Activated CD4-positive, alpha-beta T cell treated with anti-CD3 and anti-CD28 coated beads for 36 hours (primary cell): ENCODE results near the gene FGR. TPM values are rescaled to one million over a fixed set of nuclear protein-coding genes. Genes with fewer than 3 reads are reported as not detected.

Experiments
- ATAC-seq: fragments of 200-7000 bp; cut with Tn5 transposase; one replicate; pipeline ENCODE4 v1.10.0; 2021; ENCODE audit warnings: mild to moderate bottlenecking, moderate library complexity
- CTCF ChIA-PET: fragments of 350-600 bp; sonication (Branson Sonifier 250); formaldehyde crosslinking; loops from one replicate; lab custom pipeline; 2021; ENCODE audit warnings: antibody characterized with exemption; lab: Charles Lee
- POLR2A ChIA-PET: fragments of 350-600 bp; sonication (Branson Sonifier 250); formaldehyde crosslinking; loops from one replicate; lab custom pipeline; 2021; ENCODE audit warnings: antibody characterized with exemption, inconsistent platforms; lab: Charles Lee
- DNase-seq: peaks from one replicate; pipeline ENCODE4 v3.0.0-alpha.2; 2020
- H3K27ac Mint-ChIP-seq: one replicate; pipeline ENCODE4 v1.8.0; 2021; ENCODE audit warnings: mixed read lengths
- H3K27me3 Mint-ChIP-seq: one replicate; pipeline ENCODE4 v1.8.0; 2021; ENCODE audit warnings: mixed read lengths
- H3K36me3 Mint-ChIP-seq: one replicate; pipeline ENCODE4 v1.8.0; 2021; ENCODE audit warnings: low read depth, mixed read lengths
- H3K4me1 Mint-ChIP-seq: one replicate; pipeline ENCODE4 v1.8.0; 2021; ENCODE audit warnings: mixed read lengths
- H3K4me3 Mint-ChIP-seq: one replicate; pipeline ENCODE4 v1.8.0; 2021; ENCODE audit warnings: mild to moderate bottlenecking, moderate library complexity, mixed read lengths
- H3K9me3 Mint-ChIP-seq: one replicate; pipeline ENCODE4 v1.8.0; 2021; ENCODE audit warnings: low read depth, mixed read lengths
- intact Hi-C, 2 experiments: fragments of 100-400 bp; cut with DNase I in 1 of 2; cut with micrococcal nuclease in 1 of 2; formaldehyde crosslinking; loops; one replicate each; pipeline versions ENCODE4 v1.14.2 to v1.15.1; 2022 to 2024; cut with DNase I, micrococcal nuclease
- total RNA-seq, 2 experiments: library from RNA; stranded (reverse); gene quantifications; one replicate each; pipeline ENCODE4 v1.2.3, GENCODE V29; 2021

Gene FGR
- total RNA-seq, 2 experiments from 2014 or later, result 0.11 TPM; not detected in 1

- H3K9me3 Mint-ChIP-seq, result no peaks in the 10 kb centered on the region
- H3K36me3 Mint-ChIP-seq, result no peaks in the 10 kb centered on the region
- H3K4me1 Mint-ChIP-seq, result peaks cover 36% of the 10 kb centered on the region
- H3K27me3 Mint-ChIP-seq, result no peaks in the 10 kb centered on the region
- ATAC-seq (no peak), DNase-seq (peak; percentile 34)
- H3K4me3 Mint-ChIP-seq, result no peak overlapping the region
- intact Hi-C loops, result loop anchor here (1.0 to 10.0 kb wide), 2 partner anchors 44 to 275 kb away; partner anchors contain the start of gene TMEM222 (in 1 of the 2)
- ChIA-PET POLR2A (interaction anchor here (0.5 to 0.7 kb wide), 2 partner anchors 235 to 546 kb away, joined by 4 to 5 read pairs; no protein-coding TSS in a partner anchor), CTCF (interaction anchor here (0.5 to 2.3 kb wide), 9 partner anchors 32 to 1078 kb away, joined by 3 to 14 read pairs (median 4); no protein-coding TSS in a partner anchor)
- no peak overlapping the region for H3K27ac Mint-ChIP-seq
These were observed 35.1 kb downstream of the FGR start for GRCh38 chr1:27599605-27600497.

GRCh38 chr1:27598902-27599528 lies 36.0 kb downstream of the FGR start:
- POLR2A ChIA-PET, result interaction anchor here (0.6 kb wide), 1 partner anchor 40 kb away, joined by 4 read pairs; no protein-coding TSS in a partner anchor
- Mint-ChIP-seq H3K4me3 (no peak overlapping the region), H3K36me3 (no peaks in the 10 kb centered on the region), H3K27ac (no peak overlapping the region), H3K4me1 (peaks cover 36% of the 10 kb centered on the region), H3K27me3 (no peaks in the 10 kb centered on the region), H3K9me3 (no peaks in the 10 kb centered on the region)
- peak; percentile 84 for DNase-seq
- intact Hi-C loops, result loop anchor here in 1 of 2 experiments (1.0 kb wide), 1 partner anchor 43 kb away; no protein-coding TSS in a partner anchor
- peak; percentile 54 for ATAC-seq
- CTCF ChIA-PET, result interaction anchor here (0.5 to 0.9 kb wide), 3 partner anchors 41 to 182 kb away, joined by 3 to 5 read pairs (median 3); no protein-coding TSS in a partner anchor

DNA sequence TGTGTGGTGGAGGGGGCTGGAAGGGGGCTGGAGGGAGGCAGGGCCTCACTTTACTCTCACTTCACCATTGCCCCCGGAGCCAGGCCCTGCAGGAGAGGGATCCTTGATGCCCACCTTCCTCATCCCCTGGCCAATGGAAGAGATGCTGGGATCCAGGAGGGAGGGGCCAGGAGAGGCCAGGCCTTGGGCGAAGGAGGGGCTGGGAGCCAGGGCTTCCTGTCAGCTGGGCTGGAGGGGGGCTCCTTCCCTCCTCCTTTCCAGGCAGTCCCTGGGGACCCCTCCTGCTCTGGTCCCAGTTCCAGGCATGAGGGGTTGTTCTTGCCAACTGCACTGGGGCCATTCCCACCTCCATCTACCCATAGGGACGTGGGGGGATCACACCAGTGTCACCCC lies 36.7 kb downstream of the FGR start:
- no peaks in the 10 kb centered on the region for H3K9me3 Mint-ChIP-seq
- intact Hi-C loops, result no loop called here
- ChIA-PET POLR2A (no interaction called here), CTCF (interaction anchor here (0.9 kb wide), 1 partner anchor 182 kb away, joined by 3 read pairs; no protein-coding TSS in a partner anchor)
- no peak overlapping the region for H3K4me3 Mint-ChIP-seq
- DNase-seq (no peak), ATAC-seq (no peak)
- H3K36me3 Mint-ChIP-seq, result no peaks in the 10 kb centered on the region
- H3K27ac Mint-ChIP-seq, result no peak overlapping the region
- peaks cover 36% of the 10 kb centered on the region for H3K4me1 Mint-ChIP-seq
- H3K27me3 Mint-ChIP-seq, result no peaks in the 10 kb centered on the region

GRCh38 chr1:27597516-27598294 lies 37.3 kb downstream of the FGR start:
- intact Hi-C loops, result no loop called here
- H3K27me3 Mint-ChIP-seq, result no peaks in the 10 kb centered on the region
- peak overlapping the region; percentile 44 for H3K27ac Mint-ChIP-seq
- ATAC-seq (no peak), DNase-seq (no peak)
- H3K9me3 Mint-ChIP-seq, result no peaks in the 10 kb centered on the region
- H3K4me1 Mint-ChIP-seq, result peaks cover 36% of the 10 kb centered on the region
- ChIA-PET CTCF (interaction anchor here (1.0 kb wide), 1 partner anchor 152 kb away, joined by 3 read pairs; no protein-coding TSS in a partner anchor), POLR2A (no interaction called here)
- no peak overlapping the region for H3K4me3 Mint-ChIP-seq
- no peaks in the 10 kb centered on the region for H3K36me3 Mint-ChIP-seq

- no peaks in the 10 kb centered on the region for H3K9me3 Mint-ChIP-seq
- H3K36me3 Mint-ChIP-seq, result no peaks in the 10 kb centered on the region
- H3K4me1 Mint-ChIP-seq, result peaks cover 31% of the 10 kb centered on the region
- ChIA-PET CTCF (interaction anchor here (1.0 kb wide), 1 partner anchor 151 kb away, joined by 3 read pairs; no protein-coding TSS in a partner anchor), POLR2A (no interaction called here)
- ATAC-seq (peak; percentile 26), DNase-seq (peak; percentile 45)
- H3K4me3 Mint-ChIP-seq, result no peak overlapping the region
- intact Hi-C loops, result no loop called here
- H3K27ac Mint-ChIP-seq, result no peak overlapping the region
- no peaks in the 10 kb centered on the region for H3K27me3 Mint-ChIP-seq
These were observed 38.0 kb downstream of the FGR start for GRCh38 chr1:27596986-27597385.

DNA sequence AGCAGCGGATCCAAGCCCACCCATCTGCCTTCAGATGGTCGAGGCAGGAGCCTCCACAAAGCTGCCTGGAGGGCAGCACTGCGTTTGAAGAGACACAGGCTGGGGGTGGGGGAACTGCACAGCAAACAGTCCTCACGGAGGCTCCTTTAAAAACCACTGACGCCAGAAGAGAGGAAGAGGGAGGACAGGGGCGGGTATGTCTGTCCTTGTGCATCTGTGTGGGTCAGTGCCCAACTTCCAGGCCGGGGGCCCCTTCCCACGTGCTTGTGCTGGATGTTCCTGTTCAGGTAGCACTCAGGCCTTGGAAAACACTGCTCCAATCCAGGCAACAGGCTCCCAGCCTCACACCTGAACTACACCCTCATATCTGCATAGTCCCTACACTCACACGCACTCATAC lies 38.7 kb downstream of the FGR start:
- H3K27me3 Mint-ChIP-seq, result no peaks in the 10 kb centered on the region
- no peak overlapping the region for H3K27ac Mint-ChIP-seq
- H3K4me3 Mint-ChIP-seq, result no peak overlapping the region
- CTCF ChIA-PET, result interaction anchor here (0.5 to 2.0 kb wide), 5 partner anchors 11 to 201 kb away, joined by 3 to 10 read pairs (median 3); partner anchors contain the start of gene IFI6
- ATAC-seq (no peak), DNase-seq (no peak)
- H3K36me3 Mint-ChIP-seq, result no peaks in the 10 kb centered on the region
- H3K9me3 Mint-ChIP-seq, result no peaks in the 10 kb centered on the region
- intact Hi-C loops, result no loop called here
- H3K4me1 Mint-ChIP-seq, result peaks cover 26% of the 10 kb centered on the region
- POLR2A ChIA-PET, result no interaction called here

DNA sequence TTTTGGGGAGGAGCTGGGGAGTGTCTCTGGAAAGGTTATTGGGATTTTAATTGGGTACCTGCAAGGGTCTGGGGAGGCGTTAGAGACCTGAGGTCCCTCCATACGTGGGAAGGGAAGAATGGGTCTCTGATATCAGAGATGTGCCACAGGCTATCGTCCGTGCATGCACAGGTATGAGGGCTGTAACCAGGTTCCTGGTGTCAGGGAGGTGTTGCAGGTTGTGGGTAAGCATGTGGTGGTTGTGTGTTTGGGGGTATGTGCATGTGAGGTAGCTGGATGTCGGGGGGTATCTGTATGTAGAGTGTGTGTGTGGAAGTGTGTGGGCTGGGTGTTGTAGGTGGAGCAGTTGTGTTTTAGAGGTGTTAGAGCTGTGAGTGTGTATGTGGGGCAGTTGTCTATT lies 39.4 kb downstream of the FGR start:
- H3K36me3 Mint-ChIP-seq, result no peaks in the 10 kb centered on the region
- DNase-seq (no peak), ATAC-seq (no peak)
- no peaks in the 10 kb centered on the region for H3K9me3 Mint-ChIP-seq
- no peak overlapping the region for H3K27ac Mint-ChIP-seq
- intact Hi-C loops, result no loop called here
- ChIA-PET POLR2A (no interaction called here), CTCF (interaction anchor here (0.7 to 2.0 kb wide), 8 partner anchors 10 to 200 kb away, joined by 3 to 10 read pairs (median 4); no protein-coding TSS in a partner anchor)
- H3K4me1 Mint-ChIP-seq, result peaks cover 22% of the 10 kb centered on the region
- H3K27me3 Mint-ChIP-seq, result no peaks in the 10 kb centered on the region
- H3K4me3 Mint-ChIP-seq, result no peak overlapping the region

GRCh38 chr1:27594564-27595510 lies 40.1 kb downstream of the FGR start:
- Mint-ChIP-seq H3K36me3 (no peaks in the 10 kb centered on the region), H3K4me3 (no peak overlapping the region), H3K9me3 (no peaks in the 10 kb centered on the region), H3K27ac (no peak overlapping the region), H3K4me1 (peaks cover 14% of the 10 kb centered on the region), H3K27me3 (no peaks in the 10 kb centered on the region)
- peak; percentile 66 for ATAC-seq
- CTCF ChIA-PET, result interaction anchor here (0.7 to 2.0 kb wide), 9 partner anchors 9 to 200 kb away, joined by 3 to 10 read pairs (median 3); no protein-coding TSS in a partner anchor
- intact Hi-C loops, result no loop called here
- POLR2A ChIA-PET, result no interaction called here
- DNase-seq, result peak; percentile 51

DNA sequence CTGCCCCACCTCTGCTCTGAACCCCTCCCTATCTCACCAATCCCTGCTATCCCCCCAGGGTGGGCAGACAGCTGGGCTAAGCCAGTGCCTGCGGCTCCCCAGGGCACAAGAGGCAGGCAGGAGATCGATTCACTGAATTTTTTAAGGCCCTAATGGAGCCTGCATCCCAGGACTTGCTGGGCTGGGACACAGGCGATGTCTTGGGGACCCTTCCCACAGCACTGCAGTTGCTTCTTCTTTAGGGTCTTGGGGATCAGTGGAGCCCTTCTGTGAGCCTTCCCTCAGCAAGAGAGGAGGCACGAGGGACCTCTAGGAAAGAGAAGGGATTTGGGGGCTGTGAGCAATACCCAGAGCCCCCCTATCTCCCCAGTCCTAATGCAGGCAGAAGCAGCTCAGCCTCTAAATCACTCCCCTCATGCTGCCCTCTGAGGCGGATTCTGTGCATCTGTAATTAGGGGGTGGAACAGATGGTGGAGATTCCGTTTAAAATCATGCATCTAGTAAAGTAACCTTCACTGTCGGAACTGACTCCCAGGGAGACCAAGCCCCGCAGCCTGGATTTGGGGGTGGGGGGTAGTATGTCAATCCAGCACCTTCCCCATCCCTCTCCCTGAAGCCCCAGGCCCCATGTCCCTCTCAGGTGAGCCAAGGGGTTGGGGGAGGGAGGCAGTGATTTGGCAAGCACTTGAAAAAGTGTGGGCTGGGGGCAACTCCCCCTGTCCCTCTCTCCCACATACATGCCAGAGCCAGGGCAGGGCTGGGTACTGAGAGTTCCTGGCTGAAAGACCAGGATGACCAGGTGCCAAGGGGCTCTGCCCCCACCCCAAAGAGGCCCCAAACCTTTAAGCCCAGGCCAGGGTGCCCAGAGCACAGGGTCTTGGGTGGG lies 41.1 kb downstream of the FGR start:
- H3K4me3 Mint-ChIP-seq, result no peak overlapping the region
- no peaks in the 10 kb centered on the region for H3K9me3 Mint-ChIP-seq
- H3K27me3 Mint-ChIP-seq, result no peaks in the 10 kb centered on the region
- H3K27ac Mint-ChIP-seq, result no peak overlapping the region
- CTCF ChIA-PET, result interaction anchor here (0.7 to 1.4 kb wide), 3 partner anchors 13 to 37 kb away, joined by 3 to 4 read pairs (median 3); no protein-coding TSS in a partner anchor
- DNase-seq (no peak), ATAC-seq (no peak)
- no peaks in the 10 kb centered on the region for H3K36me3 Mint-ChIP-seq
- peaks cover 5% of the 10 kb centered on the region for H3K4me1 Mint-ChIP-seq
- POLR2A ChIA-PET, result no interaction called here
- intact Hi-C loops, result no loop called here
